Endodermal cell (in vitro differentiated cells): Measurements from ENCODE around the gene FYN. TPM values are rescaled to one million over a fixed set of nuclear protein-coding genes. Genes with fewer than 3 reads are reported as not detected.

Experiments
- DNase-seq: peaks from one replicate; pipeline ENCODE4 v3.0.0-alpha.2; 2017
- H3K27ac ChIP-seq: 2 replicates; pipeline ENCODE4 v1.5.1; 2013; ENCODE audit warnings: mild to moderate bottlenecking, low read depth, low read length, moderate library complexity
- H3K27me3 ChIP-seq: 2 replicates; pipeline ENCODE4 v1.6.1; 2013; ENCODE audit warnings: mild to moderate bottlenecking, low read length, moderate library complexity; ENCODE audit not compliant: insufficient read depth, control insufficient read depth, poor library complexity, severe bottlenecking
- H3K36me3 ChIP-seq: 2 replicates; pipeline ENCODE4 v1.7.0; 2013; ENCODE audit warnings: mild to moderate bottlenecking, low read length, moderate library complexity; ENCODE audit not compliant: control insufficient read depth, insufficient read depth
- H3K4me1 ChIP-seq: one replicate; pipeline ENCODE4 v1.7.0; 2013; ENCODE audit warnings: low read length; ENCODE audit not compliant: control insufficient read depth, insufficient read depth
- H3K4me3 ChIP-seq: 2 replicates; pipeline ENCODE4 v1.5.1; 2013; ENCODE audit warnings: mild to moderate bottlenecking, low read length, moderate library complexity
- H3K9ac ChIP-seq: 2 replicates; pipeline ENCODE4 v1.6.1; 2013; ENCODE audit warnings: mild to moderate bottlenecking, low read length, moderate library complexity; ENCODE audit not compliant: poor library complexity, severe bottlenecking; ENCODE audit errors: extremely low read depth
- H3K9me3 ChIP-seq: 2 replicates; pipeline ENCODE4 v1.6.1; 2013; ENCODE audit warnings: mild to moderate bottlenecking, low read length, moderate library complexity; ENCODE audit not compliant: control insufficient read depth
- H3K27ac Mint-ChIP-seq: 2 replicates; pipeline ENCODE4 v1.8.0; 2020; ENCODE audit warnings: mixed read lengths
- H3K27me3 Mint-ChIP-seq: 2 replicates; pipeline ENCODE4 v1.8.0; 2021; ENCODE audit warnings: mild to moderate bottlenecking, mixed read lengths; ENCODE audit not compliant: insufficient read depth
- H3K36me3 Mint-ChIP-seq: 2 replicates; pipeline ENCODE4 v1.8.0; 2020; ENCODE audit warnings: low read depth, mixed read lengths
- H3K4me1 Mint-ChIP-seq: 2 replicates; pipeline ENCODE4 v1.8.0; 2020; ENCODE audit warnings: mixed read lengths
- H3K4me3 Mint-ChIP-seq: 2 replicates; pipeline ENCODE4 v1.8.0; 2020; ENCODE audit warnings: mild to moderate bottlenecking, moderate library complexity, mixed read lengths
- H3K9me3 Mint-ChIP-seq: 2 replicates; pipeline ENCODE4 v1.8.0; 2020; ENCODE audit warnings: mild to moderate bottlenecking, mixed read lengths
- CTCF ChIP-seq: fragments of 200-600 bp; sonication (generic); conservative IDR thresholded peaks from 2 replicates; pipeline ENCODE4 v1.5.0; 2021; ENCODE audit warnings: antibody characterized with exemption, mild to moderate bottlenecking
- WGBS, 2 experiments: methylation state at CpG; one replicate each; pipeline versions ENCODE4 v1.1.5 to v1.1.7; 2013; ENCODE audit warnings: missing lambda C conversion rate in 2 of 2, mixed read lengths in 1 of 2; ENCODE audit not compliant: insufficient coverage in 1 of 2, insufficient read length in 1 of 2; 5-methylcytosine and 5-hydroxymethylcytosine counted together
- total RNA-seq, 2 donors: library from RNA; stranded (reverse); fragmentation: NEBNext Ultra II Directional in 1 of 2; extraction: Animal tissue kit (Norgen Biotek cat#: 25700) in 1 of 2; gene quantifications; 2 replicates in 1 of 2; 3 replicates in 1 of 2; pipeline ENCODE4 v1.2.1, GENCODE V29; 2021

FYN gene
- total RNA-seq, 2 donors from 2014 or later, result 70.0 to 96.4 TPM

GRCh38 chr6:111809264-111809663 is 64.0 kb downstream of the FYN start:
- peaks cover 5% of the 10 kb centered on the region for H3K36me3 Mint-ChIP-seq

GRCh38 chr6:111808493-111808892 is 64.8 kb downstream of the FYN start:
- Mint-ChIP-seq H3K36me3 (peaks cover 5% of the 10 kb centered on the region), H3K4me1 (peaks cover 21% of the 10 kb centered on the region), H3K27me3 (no peaks in the 10 kb centered on the region), H3K9me3 (no peaks in the 10 kb centered on the region), H3K27ac (no peak overlapping the region), H3K4me3 (no peak overlapping the region)
- Histone ChIP-seq H3K4me3 (no peak overlapping the region), H3K27ac (no peak overlapping the region), H3K27me3 (no peaks in the 10 kb centered on the region), H3K4me1 (peaks cover 2% of the 10 kb centered on the region), H3K9ac (no peak overlapping the region), H3K9me3 (no peaks in the 10 kb centered on the region), H3K36me3 (peaks cover 4% of the 10 kb centered on the region)
- no peak for DNase-seq
- 88 to 92% methylated on average over 2 to 5 of the region's 5 CpGs for WGBS, 2 experiments
- TF ChIP-seq CTCF, result no peak

More at GRCh38 chr6:111809264-111809663, 64.0 kb downstream of the FYN start:
- no peaks in the 10 kb centered on the region for H3K9me3 ChIP-seq
- H3K27me3 Mint-ChIP-seq, result no peaks in the 10 kb centered on the region
- no peak overlapping the region for H3K27ac ChIP-seq
- no peaks in the 10 kb centered on the region for H3K27me3 ChIP-seq
- H3K4me1 Mint-ChIP-seq, result peaks cover 23% of the 10 kb centered on the region
- no peak overlapping the region for H3K9ac ChIP-seq
- no peak overlapping the region for H3K4me3 ChIP-seq
- no peak overlapping the region for H3K27ac Mint-ChIP-seq
- no peak overlapping the region for H3K4me3 Mint-ChIP-seq
- no peaks in the 10 kb centered on the region for H3K9me3 Mint-ChIP-seq
- DNase-seq, result no peak
- TF ChIP-seq CTCF, result no peak
- 86 to 92% methylated on average over 5 of the region's 5 CpGs for WGBS, 2 experiments
- no peaks in the 10 kb centered on the region for H3K4me1 ChIP-seq
- peaks cover 10% of the 10 kb centered on the region for H3K36me3 ChIP-seq

- H3K4me1 Mint-ChIP-seq, result peaks cover 14% of the 10 kb centered on the region
- TF ChIP-seq CTCF, result no peak
- no peaks in the 10 kb centered on the region for H3K9me3 ChIP-seq
- WGBS, 2 experiments, result 94 to 98% methylated on average over 7 to 8 of the region's 9 CpGs
- no peak for DNase-seq
- no peaks in the 10 kb centered on the region for H3K27me3 Mint-ChIP-seq
- H3K36me3 ChIP-seq, result no peaks in the 10 kb centered on the region
- no peak overlapping the region for H3K9ac ChIP-seq
- peaks cover 2% of the 10 kb centered on the region for H3K4me1 ChIP-seq
- no peaks in the 10 kb centered on the region for H3K36me3 Mint-ChIP-seq
- no peak overlapping the region for H3K27ac ChIP-seq
- H3K27me3 ChIP-seq, result no peaks in the 10 kb centered on the region
- no peak overlapping the region for H3K4me3 Mint-ChIP-seq
- no peak overlapping the region for H3K4me3 ChIP-seq
- no peak overlapping the region for H3K27ac Mint-ChIP-seq
- no peaks in the 10 kb centered on the region for H3K9me3 Mint-ChIP-seq
Observed at GRCh38 chr6:111806561-111807497, 66.4 kb downstream of the FYN start.
